ENCODE results near the gene SLC39A10. TPM values are rescaled to one million over a fixed set of nuclear protein-coding genes. Genes with fewer than 3 reads are reported as not detected.
A peak's percentile ranks its signal among the peaks of the same experiment; 100 is the strongest.

Gene SLC39A10
- total and polyA plus RNA-seq, 8 donors = 0.15 to 22.0 (median 3.1) TPM

DNA sequence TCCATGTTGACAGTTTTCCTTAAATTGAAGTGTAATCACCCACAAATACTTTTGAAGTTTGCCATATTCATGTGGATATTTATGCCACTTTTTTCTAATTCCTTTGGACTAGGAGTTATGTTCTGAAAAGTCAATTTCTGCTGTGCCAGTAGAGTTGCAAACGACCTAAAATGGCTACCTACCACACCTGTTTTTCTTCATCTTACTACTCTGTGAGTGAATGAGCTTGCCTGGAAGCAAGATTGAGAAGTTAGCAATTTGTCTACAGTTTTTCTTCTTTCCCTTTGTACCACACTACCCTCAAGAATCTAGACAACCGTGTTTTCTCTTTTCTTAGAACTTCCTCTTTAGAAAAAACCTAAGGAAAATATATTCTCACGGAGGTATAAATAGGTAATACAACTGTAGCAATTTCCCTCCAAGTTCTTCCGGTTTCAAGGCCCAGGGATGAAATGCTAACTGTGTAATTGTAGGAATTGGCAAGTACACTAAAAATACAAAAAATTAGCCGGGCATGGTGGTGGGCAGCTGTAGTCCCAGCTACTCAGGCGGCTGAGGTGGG is 7.3 kb upstream of the SLC39A10 start:
- no peaks in the 10 kb centered on the region for H3K36me3 ChIP-seq
- intact Hi-C loops (cut with DNase I; ENCODE audit: low total_unique reads) = no loop called here
- 69 to 81% (median 79%) methylated on average over 6 of the region's 6 CpGs for WGBS, 5 donors
- no peaks in the 10 kb centered on the region for H3K9me3 ChIP-seq
- no peak overlapping the region for H3K4me3 ChIP-seq
- H3K27me3 ChIP-seq = no peaks in the 10 kb centered on the region
- TF ChIP-seq POLR2AphosphoS5 (IDR thresholded peaks at IDR 0.05) = no peak
- no peak for TF ChIP-seq POLR2A (IDR thresholded peaks at IDR 0.05)
- TF ChIP-seq, protein P1, sequence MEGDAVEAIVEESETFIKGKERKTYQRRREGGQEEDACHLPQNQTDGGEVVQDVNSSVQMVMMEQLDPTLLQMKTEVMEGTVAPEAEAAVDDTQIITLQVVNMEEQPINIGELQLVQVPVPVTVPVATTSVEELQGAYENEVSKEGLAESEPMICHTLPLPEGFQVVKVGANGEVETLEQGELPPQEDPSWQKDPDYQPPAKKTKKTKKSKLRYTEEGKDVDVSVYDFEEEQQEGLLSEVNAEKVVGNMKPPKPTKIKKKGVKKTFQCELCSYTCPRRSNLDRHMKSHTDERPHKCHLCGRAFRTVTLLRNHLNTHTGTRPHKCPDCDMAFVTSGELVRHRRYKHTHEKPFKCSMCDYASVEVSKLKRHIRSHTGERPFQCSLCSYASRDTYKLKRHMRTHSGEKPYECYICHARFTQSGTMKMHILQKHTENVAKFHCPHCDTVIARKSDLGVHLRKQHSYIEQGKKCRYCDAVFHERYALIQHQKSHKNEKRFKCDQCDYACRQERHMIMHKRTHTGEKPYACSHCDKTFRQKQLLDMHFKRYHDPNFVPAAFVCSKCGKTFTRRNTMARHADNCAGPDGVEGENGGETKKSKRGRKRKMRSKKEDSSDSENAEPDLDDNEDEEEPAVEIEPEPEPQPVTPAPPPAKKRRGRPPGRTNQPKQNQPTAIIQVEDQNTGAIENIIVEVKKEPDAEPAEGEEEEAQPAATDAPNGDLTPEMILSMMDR (IDR thresholded peaks at IDR 0.05) = no peak
- TF ChIP-seq EP300 (IDR thresholded peaks at IDR 0.05) = no peak
- H3K27ac ChIP-seq = peak overlapping the region in 1 of 5 donors; percentile 53
- no peak for DNase-seq
- no peaks in the 10 kb centered on the region for H3K4me1 ChIP-seq

DNA sequence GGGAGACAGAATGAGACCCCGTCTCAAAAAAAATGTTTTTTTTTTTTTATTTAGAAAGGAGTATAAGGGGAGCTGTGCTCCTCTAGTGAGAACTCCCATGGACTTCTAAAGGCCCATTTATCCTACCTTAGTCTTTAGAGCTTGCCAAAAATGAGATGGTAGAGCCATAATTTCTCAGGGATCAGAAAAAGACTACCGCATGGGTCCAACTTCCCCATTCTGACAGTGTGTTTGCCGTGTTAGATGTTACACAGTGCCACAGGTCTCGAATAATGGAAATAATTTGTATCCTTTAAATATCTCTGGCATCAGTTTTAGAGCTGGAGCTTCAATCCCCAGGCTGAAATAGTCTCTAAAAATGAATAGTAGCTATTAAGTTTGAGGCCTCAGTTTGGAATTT is 6.0 kb upstream of the SLC39A10 start:
- no peak overlapping the region for H3K27ac ChIP-seq
- H3K9me3 ChIP-seq = no peaks in the 10 kb centered on the region
- H3K4me1 ChIP-seq = peaks cover 0 to under 1% (median 0%) of the 10 kb centered on the region in 4 donors
- H3K4me3 ChIP-seq = no peak overlapping the region
- intact Hi-C loops (cut with DNase I; ENCODE audit: low total_unique reads) = no loop called here
- no peaks in the 10 kb centered on the region for H3K36me3 ChIP-seq
- 76 to 90% (median 81%) methylated on average over 4 of the region's 4 CpGs for WGBS, 5 donors
- TF ChIP-seq, protein P1 (IDR thresholded peaks at IDR 0.05) = no peak
- TF ChIP-seq POLR2A (IDR thresholded peaks at IDR 0.05) (no peak), POLR2AphosphoS5 (IDR thresholded peaks at IDR 0.05) (no peak), EP300 (IDR thresholded peaks at IDR 0.05) (no peak)
- no peaks in the 10 kb centered on the region for H3K27me3 ChIP-seq
- no peak for DNase-seq

DNA sequence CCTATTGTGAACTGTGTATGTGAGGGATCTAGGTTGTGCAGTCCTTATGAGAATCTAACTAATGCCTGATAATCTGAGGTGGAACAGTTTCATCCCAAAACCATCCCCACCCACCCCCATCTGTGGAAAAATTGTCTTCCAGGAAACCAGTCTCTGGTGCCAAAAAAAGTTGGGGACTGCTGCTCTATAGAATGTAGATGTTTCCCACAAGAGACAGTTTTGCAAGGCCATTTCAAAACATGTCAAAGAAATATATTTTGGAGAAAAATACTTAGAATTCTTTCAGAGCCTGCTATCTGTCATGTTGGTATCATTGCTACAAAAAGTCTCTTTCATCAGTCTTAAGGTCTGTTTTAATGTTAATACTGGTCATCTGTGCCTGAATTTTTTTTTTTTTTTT is 4.1 kb upstream of the SLC39A10 start:
- DNase-seq = no peak

DNA sequence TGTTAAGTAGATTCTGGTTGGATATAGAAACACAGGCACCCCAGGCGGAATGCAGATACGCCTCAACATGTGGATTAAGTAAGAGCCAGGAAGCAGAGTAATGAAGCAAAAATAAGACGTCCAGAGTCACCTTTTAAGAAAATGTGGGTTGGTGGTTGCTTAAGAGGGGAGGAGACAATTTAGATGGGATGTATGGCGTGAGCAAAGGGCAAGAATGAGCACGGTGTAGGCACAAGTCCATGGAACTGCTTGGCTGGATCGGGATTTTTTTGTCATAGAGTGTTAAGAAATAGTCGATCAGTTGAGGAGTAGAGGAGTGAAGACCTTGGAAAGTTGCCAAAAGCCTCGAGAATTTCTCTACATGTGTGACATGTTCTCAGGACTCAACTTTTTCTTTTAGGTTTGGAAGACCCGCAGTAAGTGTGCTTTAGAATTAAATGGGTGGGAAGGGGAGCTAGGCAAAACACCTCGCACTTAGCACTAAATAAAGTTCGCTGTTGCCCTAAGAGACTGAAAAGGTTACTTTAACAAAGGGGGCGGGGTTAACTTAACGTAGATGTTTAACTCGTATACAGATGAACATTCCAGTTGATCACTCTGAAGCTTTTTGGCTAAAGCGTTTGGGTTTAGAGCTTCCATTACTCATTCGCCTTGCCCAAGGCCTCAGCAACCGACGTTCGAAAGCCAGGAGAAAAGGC is 716 bp upstream of the SLC39A10 start:
- TF ChIP-seq POLR2AphosphoS5 (IDR thresholded peaks at IDR 0.05) = peak in 1 of 3 donors; percentile 40
- TF ChIP-seq, protein P1 (IDR thresholded peaks at IDR 0.05) = no peak
- TF ChIP-seq POLR2A (IDR thresholded peaks at IDR 0.05) = no peak
- no peak for TF ChIP-seq EP300 (IDR thresholded peaks at IDR 0.05)
- Histone ChIP-seq H3K36me3 (no peaks in the 10 kb centered on the region), H3K4me1 (peaks cover 20 to 35% (median 25%) of the 10 kb centered on the region in 4 donors), H3K9me3 (no peaks in the 10 kb centered on the region), H3K27ac (peak overlapping the region; percentile 34 to 100 (median 99)), H3K4me3 (peak overlapping the region; percentile 83 to 99 (median 91)), H3K27me3 (no peaks in the 10 kb centered on the region)
- DNase-seq = no peak
- WGBS, 5 donors = 28 to 33% (median 30%) methylated on average over 19 of the region's 19 CpGs
- intact Hi-C loops (cut with DNase I; ENCODE audit: low total_unique reads) = no loop called here

More for the DNA sequence above, 4.1 kb upstream of the SLC39A10 start:
- peaks cover 0 to 6% (median 0%) of the 10 kb centered on the region in 4 donors for H3K4me1 ChIP-seq
- no peaks in the 10 kb centered on the region for H3K9me3 ChIP-seq
- no peaks in the 10 kb centered on the region for H3K27me3 ChIP-seq
- H3K27ac ChIP-seq = no peak overlapping the region
- no peak for TF ChIP-seq EP300 (IDR thresholded peaks at IDR 0.05)
- no peak for TF ChIP-seq POLR2A (IDR thresholded peaks at IDR 0.05)
- intact Hi-C loops (cut with DNase I; ENCODE audit: low total_unique reads) = no loop called here
- no peaks in the 10 kb centered on the region for H3K36me3 ChIP-seq
- H3K4me3 ChIP-seq = no peak overlapping the region
